Bronchial epithelial cell (primary cell): ENCODE measurements around the gene MEA1. TPM values are rescaled to one million over a fixed set of nuclear protein-coding genes. Genes with fewer than 3 reads are reported as not detected.

Experiments
- DNase-seq: peaks from one replicate; pipeline ENCODE4 v3.0.0-alpha.2; 2010; ENCODE audit warnings: low read depth
- FAIRE-seq: peaks from 2 replicates; lab custom pipeline; 2011; peaks lifted over from hg19 to GRCh38; lab: Jason Lieb, UNC
- H3K27me3 ChIP-seq: 2 replicates; pipeline ENCODE4 v1.5.1; 2011; ENCODE audit warnings: low read length; ENCODE audit not compliant: control insufficient read depth, insufficient read depth
- H3K36me3 ChIP-seq: 2 replicates; pipeline ENCODE4 v1.5.1; 2011; ENCODE audit warnings: low read length; ENCODE audit not compliant: control insufficient read depth, insufficient read depth
- H3K4me3 ChIP-seq: 2 replicates; pipeline ENCODE4 v1.5.1; 2011; ENCODE audit warnings: mild to moderate bottlenecking, low read depth, low read length, control low read depth
- CTCF ChIP-seq: IDR thresholded peaks from 2 replicates; pipeline ENCODE4 v1.5.1; 2011; ENCODE audit warnings: mild to moderate bottlenecking, moderate library complexity, low read length, control low read depth, inconsistent platforms; ENCODE audit not compliant: insufficient read depth, severe bottlenecking
- total RNA-seq: library from RNA; depleted of rRNA; stranded (reverse); fragments of >200 nt; gene quantifications from 2 replicates; pipeline ENCODE4 v1.2.1, GENCODE V29; 2014

The MEA1 gene
- total RNA-seq, 1 donor from 2014 or later = 62.4 TPM

- no peak overlapping the region for H3K4me3 ChIP-seq
- H3K36me3 ChIP-seq = peaks cover 22% of the 10 kb centered on the region
- no peak for TF ChIP-seq CTCF
- peak; percentile 58 for FAIRE-seq
- DNase-seq = no peak
- no peaks in the 10 kb centered on the region for H3K27me3 ChIP-seq
These were observed 51.1 kb downstream of the MEA1 start for GRCh38 chr6:42962502-42963178.

- Histone ChIP-seq H3K4me3 (no peak overlapping the region), H3K27me3 (no peaks in the 10 kb centered on the region), H3K36me3 (peaks cover 20% of the 10 kb centered on the region)
- DNase-seq = no peak
- no peak for FAIRE-seq
- TF ChIP-seq CTCF = no peak
These were observed 51.6 kb downstream of the MEA1 start for GRCh38 chr6:42962096-42962495.

Other genes starting within 250 kb of the MEA1 start
- 3.1 and 3.9 TPM in 2 replicates for gene BICRAL, start 231.9 kb downstream of the MEA1 start, total RNA-seq
- gene RPL7L1, start 134.3 kb downstream of the MEA1 start, total RNA-seq = 94.5 and 109 TPM in 2 replicates
- not detected in 2 replicates for gene PTCRA, start 97.9 kb downstream of the MEA1 start, total RNA-seq
- gene CNPY3, start 84.5 kb downstream of the MEA1 start, total RNA-seq = 9.7 and 14.0 TPM in 2 replicates
- gene GNMT, start 53.2 kb downstream of the MEA1 start, total RNA-seq = 0.26 TPM in 1 of 2 replicates, not detected in the other
- 25.0 and 32.1 TPM in 2 replicates for gene PEX6, start 34.8 kb downstream of the MEA1 start, total RNA-seq
- 20.2 and 27.6 TPM in 2 replicates for gene PPP2R5D, start 29.4 kb downstream of the MEA1 start, total RNA-seq
- gene KLHDC3, start 303 bp upstream of the MEA1 start, total RNA-seq = 60.4 and 70.6 TPM in 2 replicates
- 84.7 and 97.1 TPM in 2 replicates for gene RRP36, start 7.7 kb upstream of the MEA1 start, total RNA-seq
- gene CUL7, start 39.9 kb upstream of the MEA1 start, total RNA-seq = 16.9 and 20.5 TPM in 2 replicates
- 32.8 and 50.3 TPM in 2 replicates for gene MRPL2, start 45.5 kb upstream of the MEA1 start, total RNA-seq
- 10.4 and 14.5 TPM in 2 replicates for gene KLC4, start 45.7 kb upstream of the MEA1 start, total RNA-seq
- 53.2 and 69.5 TPM in 2 replicates for gene PTK7, start 62.4 kb upstream of the MEA1 start, total RNA-seq
- gene SRF, start 157.3 kb upstream of the MEA1 start, total RNA-seq = 10.8 and 20.1 TPM in 2 replicates
- 29.0 and 36.4 TPM in 2 replicates for gene CUL9, start 168.2 kb upstream of the MEA1 start, total RNA-seq
- 59.8 and 75.4 TPM in 2 replicates for gene DNPH1, start 215.5 kb upstream of the MEA1 start, total RNA-seq
- gene TTBK1, start 229.5 kb upstream of the MEA1 start, total RNA-seq = not detected in 2 replicates